NCI-H748 (cell line): ENCODE measurements around the gene KCNJ15.

Experiments
- DNase-seq: peaks from one replicate; lab custom pipeline; 2025; ENCODE audit not compliant: unreplicated experiment; lab: John Stamatoyannopoulos, UW

KCNJ15 gene

GRCh38 chr21:38297194-38297631 lies 40.4 kb downstream of the KCNJ15 start:
- no peak for DNase-seq

- DNase-seq, result no peak
These were observed 41.1 kb downstream of the KCNJ15 start for GRCh38 chr21:38297871-38298270.

DNA sequence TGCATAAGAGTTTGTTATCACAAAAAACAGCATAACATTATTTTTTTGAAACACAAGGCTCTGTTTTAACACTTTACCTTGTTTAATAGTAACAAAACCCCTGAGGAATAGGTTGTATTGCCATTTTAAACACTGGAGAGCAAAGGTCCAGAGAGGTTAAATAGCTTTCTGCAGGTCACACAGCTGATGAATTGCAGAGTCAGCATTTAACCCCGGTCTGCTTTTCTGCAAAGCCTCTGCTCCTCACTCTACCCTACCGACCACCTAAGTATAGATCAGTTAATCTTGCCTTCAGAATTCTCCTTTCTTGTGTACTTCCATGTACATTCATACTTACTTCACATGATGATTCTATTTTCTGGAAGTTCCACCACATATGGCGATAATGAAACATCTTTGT lies 42.0 kb downstream of the KCNJ15 start:
- no peak for DNase-seq

DNA sequence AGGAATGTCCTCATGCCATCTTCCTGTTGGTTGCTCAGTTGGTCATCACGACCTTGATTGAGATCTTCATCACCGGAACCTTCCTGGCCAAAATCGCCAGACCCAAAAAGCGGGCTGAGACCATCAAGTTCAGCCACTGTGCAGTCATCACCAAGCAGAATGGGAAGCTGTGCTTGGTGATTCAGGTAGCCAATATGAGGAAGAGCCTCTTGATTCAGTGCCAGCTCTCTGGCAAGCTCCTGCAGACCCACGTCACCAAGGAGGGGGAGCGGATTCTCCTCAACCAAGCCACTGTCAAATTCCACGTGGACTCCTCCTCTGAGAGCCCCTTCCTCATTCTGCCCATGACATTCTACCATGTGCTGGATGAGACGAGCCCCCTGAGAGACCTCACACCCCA lies 42.9 kb downstream of the KCNJ15 start:
- DNase-seq, result no peak

DNA sequence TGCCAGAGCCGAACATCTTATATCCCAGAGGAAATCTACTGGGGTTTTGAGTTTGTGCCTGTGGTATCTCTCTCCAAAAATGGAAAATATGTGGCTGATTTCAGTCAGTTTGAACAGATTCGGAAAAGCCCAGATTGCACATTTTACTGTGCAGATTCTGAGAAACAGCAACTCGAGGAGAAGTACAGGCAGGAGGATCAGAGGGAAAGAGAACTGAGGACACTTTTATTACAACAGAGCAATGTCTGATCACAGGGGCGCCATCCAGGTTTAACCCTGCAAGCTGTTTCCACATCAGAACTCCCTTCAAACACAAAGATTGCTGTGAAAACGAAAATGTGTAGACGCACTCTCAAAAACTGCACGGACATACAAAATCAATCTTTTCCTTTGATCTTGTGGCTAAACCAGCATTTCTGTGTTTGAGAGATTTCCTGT lies 43.4 kb downstream of the KCNJ15 start:
- no peak for DNase-seq

- no peak for DNase-seq
These were observed 44.8 kb downstream of the KCNJ15 start for GRCh38 chr21:38301321-38302214.

DNA sequence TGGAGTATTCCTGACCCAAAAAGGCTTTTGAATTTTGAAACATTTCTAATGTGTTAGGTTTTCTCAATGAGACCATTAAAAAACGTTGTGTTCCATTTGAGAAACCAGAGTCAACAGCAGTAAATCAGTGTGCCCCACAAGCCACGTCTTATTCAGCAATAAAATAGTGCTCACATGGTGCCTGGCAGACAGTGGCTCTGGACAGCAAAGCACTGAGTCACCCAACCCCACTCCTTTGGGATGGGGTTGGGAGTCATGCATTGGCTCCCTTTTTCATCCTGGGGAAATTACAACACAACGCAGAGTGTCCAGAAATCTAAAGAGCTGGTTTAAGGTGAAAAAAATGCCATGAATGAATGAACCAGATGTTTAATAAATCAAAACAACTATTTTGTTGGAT lies 46.5 kb downstream of the KCNJ15 start:
- DNase-seq, result no peak

DNA sequence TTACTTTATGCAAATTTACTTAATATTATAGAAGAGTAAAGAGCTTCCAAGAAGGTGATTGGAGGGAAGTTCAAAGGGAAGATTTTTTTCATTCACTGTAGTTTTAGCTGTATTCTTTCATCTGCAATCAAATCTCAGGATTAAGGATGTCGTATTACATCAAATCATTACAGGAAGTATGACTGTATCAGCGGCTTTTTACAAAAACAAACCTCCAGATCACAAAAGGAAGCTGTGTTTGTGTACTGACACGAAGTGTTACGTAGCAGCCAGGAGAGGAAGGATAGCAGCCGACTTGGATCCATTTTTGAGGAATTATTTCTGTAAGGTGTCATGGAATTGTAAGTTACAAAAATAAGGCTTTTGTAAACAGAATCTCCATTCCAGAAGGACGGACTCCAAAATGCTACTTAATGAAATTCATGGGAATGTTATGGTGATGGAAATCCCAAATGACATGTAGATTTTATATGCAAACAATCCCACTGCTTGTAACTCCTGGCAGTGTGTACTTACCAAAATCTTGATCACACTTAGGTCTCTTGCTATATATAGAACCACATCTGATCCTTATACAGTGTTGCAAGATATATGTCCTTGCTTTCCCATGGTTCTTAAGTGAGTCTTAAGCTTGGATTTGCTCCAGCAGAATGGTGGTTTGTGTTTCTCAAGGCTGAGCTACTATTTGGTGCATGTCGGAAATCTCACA lies 49.8 kb downstream of the KCNJ15 start:
- DNase-seq, result peak; percentile 13

- no peak for DNase-seq
These were observed 51.2 kb downstream of the KCNJ15 start for GRCh38 chr21:38307771-38308531.

- no peak for DNase-seq
These were observed 51.8 kb downstream of the KCNJ15 start for GRCh38 chr21:38308532-38309119.

- DNase-seq, result peak; percentile 93
These were observed 54.1 kb downstream of the KCNJ15 start for GRCh38 chr21:38310646-38311485.

DNA sequence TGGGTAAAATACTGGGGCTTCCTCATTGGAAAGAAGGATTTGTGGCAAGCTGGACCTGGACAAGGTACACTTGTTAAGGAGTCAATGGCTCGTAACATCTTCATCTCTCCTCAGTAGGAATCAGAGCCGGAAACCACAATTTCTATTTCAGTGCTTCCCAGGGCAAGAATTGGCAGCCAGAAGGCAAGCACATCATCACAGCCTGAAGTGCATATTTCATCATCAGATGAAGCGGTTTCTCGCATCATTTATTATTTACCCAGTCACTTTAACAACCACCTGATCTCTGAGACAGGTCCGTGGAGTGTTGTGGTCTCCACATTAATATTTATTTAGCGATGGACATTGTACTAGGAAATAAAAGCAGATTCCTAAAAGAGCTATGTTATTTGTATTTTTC lies 55.0 kb downstream of the KCNJ15 start:
- peak; percentile 6 for DNase-seq

DNA sequence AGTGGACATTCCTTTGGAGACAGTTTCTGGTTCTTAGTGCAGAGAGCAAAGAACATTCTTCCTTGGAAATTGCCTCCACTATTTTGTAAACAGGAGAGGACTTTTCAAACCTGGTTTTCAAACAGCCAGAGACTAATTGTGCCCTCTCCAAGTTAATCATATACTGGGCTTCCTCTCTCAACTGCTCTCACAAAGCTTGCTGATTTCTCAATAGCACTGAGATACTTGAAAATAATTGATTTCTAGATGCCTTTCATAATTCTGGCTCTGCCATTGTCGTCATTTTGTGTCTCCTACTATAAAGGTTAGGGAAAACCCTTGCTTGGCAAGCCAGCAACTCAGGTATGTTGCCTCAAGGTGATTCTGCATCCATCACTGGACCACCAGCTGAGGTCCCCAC lies 56.0 kb downstream of the KCNJ15 start:
- DNase-seq, result no peak

GRCh38 chr21:38314558-38314957 lies 57.8 kb downstream of the KCNJ15 start:
- DNase-seq, result no peak

- no peak for DNase-seq
These were observed 58.3 kb downstream of the KCNJ15 start for GRCh38 chr21:38315122-38315521.

DNA sequence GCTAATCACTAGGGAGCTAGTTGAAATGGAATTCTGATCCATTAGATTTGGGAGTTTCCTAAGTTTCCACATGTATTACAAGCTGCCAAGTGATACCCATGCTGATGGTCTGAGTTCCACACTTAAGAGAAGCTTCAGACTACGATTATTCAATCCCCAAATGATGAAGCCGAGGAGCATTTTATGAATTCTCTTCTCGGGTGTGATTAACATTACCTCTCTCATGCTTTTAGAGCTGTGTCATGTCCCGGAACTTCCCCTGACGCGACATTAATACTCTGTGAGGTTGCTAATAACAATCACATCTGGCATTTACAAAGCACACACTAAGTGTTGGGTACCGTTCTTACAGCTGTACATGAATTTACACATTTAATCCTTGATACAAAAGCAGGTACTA lies 63.0 kb downstream of the KCNJ15 start:
- DNase-seq, result no peak

GRCh38 chr21:38321568-38321967 lies 64.8 kb downstream of the KCNJ15 start:
- no peak for DNase-seq

DNA sequence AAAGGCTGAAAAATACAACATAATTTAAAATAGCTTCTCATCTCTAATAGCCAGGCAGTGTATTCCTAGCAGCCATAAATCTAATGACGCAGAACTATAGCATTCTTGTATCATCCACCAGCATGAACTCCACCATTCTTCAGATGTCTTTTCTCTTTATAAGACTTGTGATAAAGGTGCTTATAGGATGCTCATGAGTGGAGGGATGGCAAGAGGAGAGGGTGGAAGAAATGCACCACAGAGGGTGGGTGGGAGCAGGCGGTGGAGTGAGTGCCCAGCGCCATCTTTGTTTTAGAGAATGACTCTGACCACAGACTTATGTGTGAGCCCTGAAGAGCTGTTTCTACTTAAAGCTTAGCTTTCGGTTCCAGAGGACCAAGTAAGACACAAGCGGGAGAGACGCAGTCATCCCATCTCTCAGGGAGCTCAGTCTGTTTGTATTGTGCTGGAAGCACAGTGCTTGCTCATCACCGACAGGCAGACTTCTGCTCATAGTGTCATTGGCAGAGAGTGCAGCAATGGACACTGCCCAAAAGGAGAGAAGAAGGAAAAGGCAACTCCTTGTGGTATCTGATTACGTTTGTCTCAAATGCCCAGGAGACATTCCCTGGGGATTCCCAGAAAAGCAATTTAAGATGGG lies 65.6 kb downstream of the KCNJ15 start:
- DNase-seq, result no peak

DNA sequence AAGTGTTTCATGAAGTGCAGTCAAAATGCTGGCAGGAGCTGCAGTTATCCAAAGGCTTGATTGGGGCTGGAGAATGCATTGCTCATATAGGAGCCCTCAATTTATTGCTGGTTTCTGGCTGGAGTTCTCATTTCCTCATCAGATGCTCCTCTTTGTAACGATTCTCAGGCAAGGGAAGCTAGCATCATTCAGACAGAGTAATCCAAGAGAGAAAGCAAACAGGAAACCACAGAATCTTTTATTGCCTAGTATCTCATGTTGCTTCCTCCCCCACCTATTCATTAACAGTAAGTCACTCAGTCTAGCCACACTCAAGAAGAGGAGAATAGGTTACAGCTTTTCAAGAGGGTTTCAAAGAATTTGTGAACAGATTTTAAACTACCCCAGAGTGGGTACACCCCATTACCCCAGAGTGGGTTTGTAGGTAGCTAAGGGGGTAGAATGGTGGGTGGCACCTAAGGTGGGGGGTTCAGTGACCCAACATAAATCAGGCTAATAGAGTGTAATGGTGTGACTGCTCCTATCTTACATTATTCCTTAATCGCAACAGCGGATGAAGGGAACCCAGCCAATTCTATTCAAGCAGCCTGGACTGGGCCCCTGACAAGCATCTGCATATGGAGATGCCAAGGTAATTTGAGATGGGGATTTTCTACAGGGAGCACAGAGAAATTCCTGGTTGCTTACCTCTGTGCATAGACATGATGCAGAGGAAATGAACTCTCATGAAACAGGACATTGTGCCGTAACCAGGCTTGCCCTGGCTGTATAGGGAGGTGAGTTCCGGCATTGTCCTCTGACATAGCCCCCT lies 67.1 kb downstream of the KCNJ15 start:
- DNase-seq, result peak; percentile 50
